PC-3 (cell line): Measurements from ENCODE around the gene TXK. TPM values are rescaled to one million over a fixed set of nuclear protein-coding genes. Genes with fewer than 3 reads are reported as not detected.

Source experiments
- ATAC-seq: fragments of 200-7000 bp; cut with Tn5 transposase; 2 replicates; pipeline ENCODE4 v1.9.1; 2020; ENCODE audit warnings: mild to moderate bottlenecking, moderate library complexity
- BruUV-seq: library from RNA; stranded (reverse); fragments of 400-500 nt; replicated peaks from 2 replicates; lab custom pipeline; 2021; lab: Mats Ljungman, UMichigan
- CTCF ChIA-PET: fragments of 300-600 bp; sonication (Branson Sonifier 250); formaldehyde crosslinking; loops from one replicate; lab custom pipeline; 2022; ENCODE audit warnings: antibody characterized with exemption; lab: Charles Lee
- POLR2A ChIA-PET: fragments of 300-600 bp; sonication (Branson Sonifier 250); formaldehyde crosslinking; loops from one replicate; lab custom pipeline; 2022; ENCODE audit warnings: antibody characterized with exemption; ENCODE audit not compliant: unreplicated experiment; lab: Charles Lee
- DNase-seq: peaks from one replicate; pipeline ENCODE4 v3.0.0-alpha.2; 2015
- H2AFZ ChIP-seq: fragments of 300-600 bp; sonication (generic); 2 replicates; pipeline ENCODE4 v1.6.0; 2016; ENCODE audit warnings: antibody characterized with exemption, low read length
- H3F3A ChIP-seq: fragments of 300-600 bp; sonication (generic); one replicate; pipeline ENCODE4 v1.6.0; 2017; ENCODE audit warnings: antibody characterized with exemption, low read length, control low read depth, mild to moderate bottlenecking; ENCODE audit not compliant: unreplicated experiment
- H3K27ac ChIP-seq: fragments of 300-600 bp; sonication (generic); 2 replicates; pipeline ENCODE4 v1.5.1; 2016; ENCODE audit warnings: mild to moderate bottlenecking, low read length
- H3K27me3 ChIP-seq: fragments of 300-600 bp; sonication (generic); 2 replicates; pipeline ENCODE4 v1.6.1; 2016; ENCODE audit warnings: low read length, mixed read lengths
- H3K36me3 ChIP-seq: fragments of 300-600 bp; sonication (generic); 2 replicates; pipeline ENCODE4 v1.6.1; 2016; ENCODE audit warnings: low read depth, mixed run types, low read length, mixed read lengths
- H3K4me1 ChIP-seq: fragments of 300-600 bp; sonication (generic); 2 replicates; pipeline ENCODE4 v1.5.1; 2016; ENCODE audit warnings: low read length; ENCODE audit not compliant: insufficient read depth
- H3K4me2 ChIP-seq: fragments of 300-600 bp; sonication (generic); 2 replicates; pipeline ENCODE4 v1.6.0; 2016; ENCODE audit warnings: low read length
- H3K4me3 ChIP-seq: fragments of 300-600 bp; sonication (generic); 2 replicates; pipeline ENCODE4 v1.5.1; 2016; ENCODE audit warnings: mild to moderate bottlenecking, low read length, mixed read lengths
- H3K79me2 ChIP-seq: fragments of 300-600 bp; sonication (generic); 2 replicates; pipeline ENCODE4 v1.6.1; 2017; ENCODE audit warnings: low read length, mixed read lengths
- H3K9ac ChIP-seq: fragments of 300-600 bp; sonication (generic); 2 replicates; pipeline ENCODE4 v1.6.0; 2016; ENCODE audit warnings: mild to moderate bottlenecking, low read length
- H3K9me2 ChIP-seq: fragments of 300-600 bp; sonication (generic); replicated peaks from 2 replicates; pipeline ENCODE4 v1.6.1; 2016; ENCODE audit warnings: mixed run types, low read length, mixed read lengths
- H3K9me3 ChIP-seq: fragments of 300-600 bp; sonication (generic); 2 replicates; pipeline ENCODE4 v1.6.1; 2016; ENCODE audit warnings: low read length, mixed read lengths
- H4K20me1 ChIP-seq: fragments of 300-600 bp; sonication (generic); 2 replicates; pipeline ENCODE4 v1.6.1; 2016; ENCODE audit warnings: low read length, mixed read lengths
- CTCF ChIP-seq: fragments of 300-600 bp; sonication (generic); conservative IDR thresholded peaks from 2 replicates; pipeline ENCODE4 v1.5.1; 2017; ENCODE audit warnings: antibody characterized with exemption, low read depth, mild to moderate bottlenecking, low read length
- EZH2 ChIP-seq: fragments of 300-600 bp; sonication (generic); IDR thresholded peaks from one replicate; pipeline ENCODE4 v1.6.1; 2017; ENCODE audit warnings: antibody characterized with exemption, mild to moderate bottlenecking, low read length; ENCODE audit not compliant: unreplicated experiment
- EZH2phosphoT487 ChIP-seq: fragments of 300-600 bp; sonication (generic); IDR thresholded peaks from 2 replicates; pipeline ENCODE4 v1.6.1; 2018; ENCODE audit warnings: mild to moderate bottlenecking, antibody characterized with exemption, low read length, borderline replicate concordance
- intact Hi-C: fragments of 100-400 bp; cut with micrococcal nuclease; formaldehyde crosslinking; loops from 2 replicates; pipeline ENCODE4 v1.9.0; 2023
- total RNA-seq: library from RNA; depleted of rRNA; stranded (reverse); fragments of >200 nt; gene quantifications from 2 replicates; pipeline ENCODE4 v1.2.3, GENCODE V29; 2014

TXK gene
- total RNA-seq, 1 experiment from 2014 or later, result 2.6 TPM

- no peaks in the 10 kb centered on the region for H3K9me2 ChIP-seq
- peaks cover 8% of the 10 kb centered on the region; the same call in 1 of the 2 replicates for H3K4me1 ChIP-seq
- no peak overlapping the region for H2AFZ ChIP-seq
- H3K4me3 ChIP-seq, result no peak overlapping the region
- no peaks in the 10 kb centered on the region for H3K79me2 ChIP-seq
- H3K9ac ChIP-seq, result no peak overlapping the region
- CTCF ChIA-PET, result no interaction called here
- POLR2A ChIA-PET, result no interaction called here
- H3K36me3 ChIP-seq, result no peaks in the 10 kb centered on the region
- intact Hi-C loops, result no loop called here
- ATAC-seq, result no peak
- no peak for DNase-seq
- H3K27me3 ChIP-seq, result no peaks in the 10 kb centered on the region
- H3F3A ChIP-seq, result no peaks in the 10 kb centered on the region
- BruUV-seq, result no TSS peak
- H4K20me1 ChIP-seq, result no peaks in the 10 kb centered on the region
- no peak overlapping the region for H3K4me2 ChIP-seq
- no peak for TF ChIP-seq EZH2phosphoT487
- no peak for TF ChIP-seq CTCF
- no peak for TF ChIP-seq EZH2
- no peaks in the 10 kb centered on the region for H3K9me3 ChIP-seq
- H3K27ac ChIP-seq, result no peak overlapping the region
Measured at GRCh38 chr4:48067536-48067935, 66.5 kb downstream of the TXK start.

GRCh38 chr4:48065587-48066052 lies 68.4 kb downstream of the TXK start:
- H3K4me3 ChIP-seq, result no peak overlapping the region
- H2AFZ ChIP-seq, result no peak overlapping the region
- H3K9me2 ChIP-seq, result no peaks in the 10 kb centered on the region
- no peaks in the 10 kb centered on the region for H3K36me3 ChIP-seq
- POLR2A ChIA-PET, result interaction anchor here (0.6 kb wide), 1 partner anchor 36 kb away, joined by 3 read pairs; no protein-coding TSS in a partner anchor
- H4K20me1 ChIP-seq, result no peaks in the 10 kb centered on the region
- H3K9me3 ChIP-seq, result no peaks in the 10 kb centered on the region
- CTCF ChIA-PET, result no interaction called here
- H3F3A ChIP-seq, result no peaks in the 10 kb centered on the region
- ATAC-seq (no peak), DNase-seq (no peak)
- H3K79me2 ChIP-seq, result no peaks in the 10 kb centered on the region
- no peaks in the 10 kb centered on the region for H3K27me3 ChIP-seq
- intact Hi-C loops, result no loop called here
- no TSS peak for BruUV-seq
- H3K27ac ChIP-seq, result no peak overlapping the region
- TF ChIP-seq CTCF, result no peak
- H3K4me2 ChIP-seq, result no peak overlapping the region
- no peak overlapping the region for H3K9ac ChIP-seq
- no peaks in the 10 kb centered on the region for H3K4me1 ChIP-seq

- no peaks in the 10 kb centered on the region for H3K36me3 ChIP-seq
- H4K20me1 ChIP-seq, result no peaks in the 10 kb centered on the region
- DNase-seq (no peak), ATAC-seq (no peak)
- CTCF ChIA-PET, result no interaction called here
- no peaks in the 10 kb centered on the region for H3K4me1 ChIP-seq
- H3K27me3 ChIP-seq, result no peaks in the 10 kb centered on the region
- no peak overlapping the region for H3K4me2 ChIP-seq
- POLR2A ChIA-PET, result no interaction called here
- no peaks in the 10 kb centered on the region for H3K79me2 ChIP-seq
- no TSS peak for BruUV-seq
- no peaks in the 10 kb centered on the region for H3K9me2 ChIP-seq
- H2AFZ ChIP-seq, result no peak overlapping the region
- no peak overlapping the region for H3K4me3 ChIP-seq
- no peaks in the 10 kb centered on the region for H3K9me3 ChIP-seq
- no peaks in the 10 kb centered on the region for H3F3A ChIP-seq
- intact Hi-C loops, result no loop called here
- no peak overlapping the region for H3K27ac ChIP-seq
- H3K9ac ChIP-seq, result no peak overlapping the region
- TF ChIP-seq EZH2 (no peak), CTCF (no peak), EZH2phosphoT487 (no peak)
Measured at GRCh38 chr4:48064349-48064748, 69.7 kb downstream of the TXK start.
